Esophagus (tissue), 2 donors: ENCODE measurements around the gene PMIS2. TPM values are rescaled to one million over a fixed set of nuclear protein-coding genes. Genes with fewer than 3 reads are reported as not detected.
"Not testable (repeated sequence)": the region's sequence is repeated elsewhere in the genome, so short reads cannot be mapped to it uniquely, and the experiment has no call there.

Experiments used
- H3K27ac ChIP-seq, 2 donors: one replicate each; pipeline ENCODE4 v1.5.1; 2013; ENCODE audit warnings: low read depth in 2 of 2, mild to moderate bottlenecking in 2 of 2, inconsistent platforms in 1 of 2, low read length in 1 of 2, moderate library complexity in 1 of 2
- H3K27me3 ChIP-seq, 2 donors: one replicate each; pipeline ENCODE4 v1.6.1; 2013; ENCODE audit warnings: low read length in 2 of 2, control low read depth in 1 of 2, mild to moderate bottlenecking in 1 of 2; ENCODE audit not compliant: insufficient read depth in 2 of 2, control insufficient read depth in 1 of 2
- H3K36me3 ChIP-seq, 2 donors: one replicate each; pipeline ENCODE4 v1.6.1; 2013; ENCODE audit warnings: low read length in 1 of 2; ENCODE audit not compliant: control insufficient read depth in 2 of 2, insufficient read depth in 2 of 2
- H3K4me1 ChIP-seq, 2 donors: one replicate each; pipeline ENCODE4 v1.6.1; 2013; ENCODE audit warnings: low read length in 1 of 2; ENCODE audit not compliant: control insufficient read depth in 2 of 2, insufficient read depth in 2 of 2
- H3K4me3 ChIP-seq, 2 donors: one replicate each; pipeline ENCODE4 v1.5.1; 2013; ENCODE audit warnings: low read length in 2 of 2, mild to moderate bottlenecking in 2 of 2, low read depth in 1 of 2, moderate library complexity in 1 of 2
- H3K9me3 ChIP-seq, 2 donors: one replicate each; pipeline ENCODE4 v1.6.1; 2013; ENCODE audit warnings: mild to moderate bottlenecking in 2 of 2, low read depth in 1 of 2, low read length in 1 of 2, moderate library complexity in 1 of 2; ENCODE audit not compliant: control insufficient read depth in 2 of 2, insufficient read depth in 1 of 2
- WGBS, 2 donors: extraction: QIAGEN DNeasy Blood & Tissue Kit; methylation state at CpG; one replicate each; pipeline ENCODE4 v1.1.7; 2013; 5-methylcytosine and 5-hydroxymethylcytosine counted together
- polyA plus RNA-seq, 2 donors: library from polyadenylated mRNA; stranded (reverse); fragments of 200-250 nt; gene quantifications; one replicate each; pipeline ENCODE4 v1.2.3, GENCODE V29; 2013
- donor health status: healthy with polysubstance abuse.
- donor health status: Bipolar disorder and iron deficiency.

Gene PMIS2
- polyA plus RNA-seq, 2 donors = not detected

DNA sequence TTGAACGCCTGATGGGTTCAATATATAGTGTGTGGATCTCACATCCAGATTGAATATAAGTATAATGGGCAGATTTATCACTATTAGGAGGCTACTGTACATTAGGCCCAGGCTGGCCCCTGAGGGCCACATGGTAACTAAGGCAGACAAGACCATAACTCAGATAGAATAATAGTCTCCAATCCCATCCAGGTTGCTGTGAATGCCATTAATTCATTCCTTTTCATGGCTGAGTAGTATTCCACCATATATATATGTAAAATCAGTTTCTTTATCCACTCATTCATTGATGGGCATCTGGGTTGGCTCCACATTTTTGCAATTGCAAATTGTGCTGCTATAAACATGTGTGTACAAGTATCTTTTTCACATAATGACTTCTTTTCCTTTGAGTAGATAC is 8.1 kb upstream of the PMIS2 start:
- WGBS, 2 donors = 84 to 88% methylated on average over 1 of the region's 1 CpG
- Histone ChIP-seq H3K9me3 (peaks cover 0 to 14% of the 10 kb centered on the region in 2 donors), H3K36me3 (no peaks in the 10 kb centered on the region), H3K4me1 (no peaks in the 10 kb centered on the region), H3K27ac (no peak overlapping the region), H3K4me3 (no peak overlapping the region), H3K27me3 (no peaks in the 10 kb centered on the region)

DNA sequence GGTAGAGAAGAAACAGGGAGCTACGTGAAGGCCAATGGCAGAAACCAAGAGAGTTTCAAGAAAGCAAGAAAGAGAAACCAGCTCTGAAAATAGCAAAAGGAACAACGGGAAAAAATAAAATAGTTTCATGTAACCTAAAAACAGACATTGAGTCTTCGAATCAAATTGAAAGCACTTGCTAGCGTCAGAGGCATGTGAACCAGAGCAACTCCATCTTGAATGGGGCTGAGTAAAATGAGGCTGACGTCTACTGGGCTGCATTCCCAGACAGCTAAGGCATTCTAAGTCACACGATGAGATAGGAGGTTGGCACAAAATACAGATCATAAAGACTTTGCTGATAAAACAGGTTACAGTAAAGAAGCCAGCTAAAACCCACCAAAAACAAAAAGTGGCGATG is 7.3 kb upstream of the PMIS2 start:
- Histone ChIP-seq H3K9me3 (peaks cover 0 to 14% of the 10 kb centered on the region in 2 donors), H3K27ac (no peak overlapping the region), H3K36me3 (no peaks in the 10 kb centered on the region), H3K4me1 (no peaks in the 10 kb centered on the region), H3K4me3 (no peak overlapping the region), H3K27me3 (no peaks in the 10 kb centered on the region)
- 60 to 74% methylated on average over 7 of the region's 7 CpGs for whole genome bisulfite sequencing, 2 donors

DNA sequence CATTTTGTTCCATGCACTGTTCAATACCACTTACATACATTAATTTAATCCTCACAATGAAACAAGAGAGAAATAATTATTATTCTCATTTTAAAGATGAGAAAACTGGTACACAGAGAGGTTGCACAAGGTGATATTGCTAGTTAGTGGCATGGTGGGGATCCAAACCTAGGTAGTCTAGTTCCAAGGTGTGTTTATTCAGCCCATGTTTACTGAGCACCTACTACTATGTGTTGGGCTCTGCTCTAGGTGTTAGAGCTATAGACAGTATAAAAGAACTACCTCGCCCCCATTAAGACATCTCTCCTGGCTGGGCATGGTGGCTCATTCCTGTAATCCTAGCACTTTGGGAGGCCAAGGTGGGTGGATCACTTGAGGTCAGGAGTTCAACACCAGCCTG is 3.2 kb upstream of the PMIS2 start:
- Histone ChIP-seq H3K4me1 (no peaks in the 10 kb centered on the region), H3K27ac (no peak overlapping the region), H3K4me3 (no peak overlapping the region), H3K36me3 (no peaks in the 10 kb centered on the region), H3K27me3 (no peaks in the 10 kb centered on the region), H3K9me3 (no peaks in the 10 kb centered on the region)
- WGBS, 2 donors = 71 to 93% methylated on average over 1 of the region's 1 CpG

DNA sequence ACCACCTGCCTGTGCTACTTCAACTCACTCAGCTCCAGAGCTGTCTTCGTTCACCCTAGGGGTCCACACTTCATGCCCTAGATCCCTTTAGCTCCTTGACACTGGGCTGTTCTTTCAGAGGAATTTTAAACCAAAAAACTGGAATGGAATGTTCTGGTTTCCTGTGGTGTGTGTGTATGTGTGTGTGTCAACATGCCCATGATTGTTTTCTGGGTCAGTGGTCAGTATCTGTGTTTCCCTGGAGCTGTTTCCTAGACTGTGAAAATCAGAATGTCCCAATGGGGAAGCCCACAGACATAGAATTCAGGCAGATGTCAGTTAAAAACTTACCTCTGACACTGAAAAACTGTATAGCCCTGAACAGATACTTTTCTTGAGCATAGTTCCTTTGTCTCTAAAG is 1.3 kb downstream of the PMIS2 start:
- H3K27me3 ChIP-seq = no peaks in the 10 kb centered on the region
- H3K4me1 ChIP-seq = no peaks in the 10 kb centered on the region
- no peak overlapping the region for H3K27ac ChIP-seq
- no peaks in the 10 kb centered on the region for H3K36me3 ChIP-seq
- no peaks in the 10 kb centered on the region for H3K9me3 ChIP-seq
- no peak overlapping the region for H3K4me3 ChIP-seq
- 31 to 37% methylated on average over 1 of the region's 1 CpG for WGBS, 2 donors

DNA sequence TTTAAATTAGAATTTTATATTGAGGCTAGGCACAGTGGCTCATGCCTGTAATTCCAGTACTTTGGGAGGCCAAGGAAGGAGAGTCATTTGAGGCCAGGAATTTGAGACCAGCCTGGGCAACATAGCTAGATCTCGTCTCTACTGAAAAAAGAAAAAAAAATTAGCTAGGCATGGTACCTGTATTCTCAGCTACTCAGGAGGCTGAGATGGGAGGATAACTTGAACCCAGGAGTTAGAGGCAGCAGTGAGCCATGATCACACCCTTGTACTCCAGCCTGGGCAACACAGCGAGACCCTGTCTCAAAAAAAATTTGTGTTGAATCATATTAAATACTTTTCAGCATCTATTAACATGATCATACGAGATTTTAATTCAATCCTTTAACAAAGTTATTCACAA is 4.9 kb downstream of the PMIS2 start:
- 78 to 79% methylated on average over 3 of the region's 3 CpGs for WGBS, 2 donors
- Histone ChIP-seq H3K36me3 (no peaks in the 10 kb centered on the region), H3K4me3 (no peak overlapping the region), H3K27ac (no peak overlapping the region), H3K9me3 (no peaks in the 10 kb centered on the region), H3K4me1 (no peaks in the 10 kb centered on the region), H3K27me3 (no peaks in the 10 kb centered on the region)

DNA sequence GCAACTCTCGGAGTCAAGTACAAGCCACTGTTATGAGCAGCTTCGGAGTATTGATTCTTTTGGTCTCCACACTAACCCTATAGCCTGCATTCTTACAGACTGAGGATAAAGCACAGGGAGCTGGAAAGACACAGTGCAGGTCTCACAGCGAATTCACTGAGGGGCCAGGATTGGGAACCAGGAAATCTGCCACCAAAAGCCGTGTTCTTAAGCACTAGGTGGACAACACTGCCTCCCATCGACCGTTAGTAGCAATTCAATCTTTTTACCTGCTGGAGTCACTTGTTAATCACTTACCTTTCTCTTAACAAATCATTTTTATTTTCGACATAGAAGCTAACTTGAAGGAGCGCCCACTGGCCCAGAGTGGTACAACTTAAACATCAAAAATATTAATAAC is 6.3 kb downstream of the PMIS2 start:
- WGBS, 2 donors = 20 to 28% methylated on average over 8 of the region's 8 CpGs
- no peaks in the 10 kb centered on the region for H3K9me3 ChIP-seq

DNA sequence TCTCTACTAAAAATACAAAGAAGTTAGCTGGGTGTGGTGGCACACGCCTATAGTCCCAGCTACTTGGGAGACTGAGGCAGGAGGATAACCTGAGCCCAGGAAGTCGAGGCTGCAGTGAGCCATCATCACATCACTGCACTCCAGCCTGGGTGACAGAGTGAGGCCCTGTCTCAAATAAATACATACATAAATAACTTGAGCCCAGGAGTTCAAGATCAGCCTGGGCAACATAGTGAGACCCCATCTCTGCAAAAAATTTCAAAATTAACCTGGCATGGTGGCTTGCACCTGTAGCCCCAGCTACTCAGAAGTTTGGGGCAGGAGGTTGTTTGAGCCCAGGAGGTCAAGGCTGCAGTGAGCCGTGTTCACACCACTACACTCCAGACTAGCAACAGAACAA is 9.1 kb downstream of the PMIS2 start:
- not testable (repeated sequence) for H3K36me3 ChIP-seq, H3K27me3 ChIP-seq, H3K4me3 ChIP-seq, H3K27ac ChIP-seq, H3K9me3 ChIP-seq, H3K4me1 ChIP-seq
- 65 to 79% methylated on average over 3 of the region's 3 CpGs for WGBS, 2 donors

More for the DNA sequence above, 6.3 kb downstream of the PMIS2 start:
- Histone ChIP-seq H3K4me1 (no peaks in the 10 kb centered on the region), H3K4me3 (no peak overlapping the region), H3K27ac (no peak overlapping the region), H3K36me3 (no peaks in the 10 kb centered on the region), H3K27me3 (no peaks in the 10 kb centered on the region)

DNA sequence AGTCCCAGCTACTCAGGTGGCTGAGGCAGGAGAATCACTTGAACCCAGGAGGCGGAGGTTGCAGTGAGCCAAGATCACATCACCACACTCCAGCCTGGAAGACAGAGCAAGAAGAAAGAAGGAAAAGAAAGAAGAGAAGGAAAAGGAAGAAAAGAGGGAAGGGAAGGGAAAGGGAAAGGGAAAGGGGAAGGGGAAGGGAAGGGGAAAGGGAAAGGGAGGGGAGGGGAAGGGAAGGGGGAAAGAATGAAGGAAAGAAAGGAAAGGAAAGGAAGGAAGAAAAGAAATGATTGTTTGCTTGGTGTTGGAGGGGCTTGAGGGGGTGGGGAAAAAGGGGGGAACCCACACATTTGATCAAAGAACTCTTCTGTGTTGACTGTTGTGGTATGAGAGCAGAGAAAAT is 10.0 kb downstream of the PMIS2 start:
- WGBS, 2 donors = 96 to 100% methylated on average over 1 of the region's 1 CpG
- H3K27me3 ChIP-seq = no peaks in the 10 kb centered on the region
- no peaks in the 10 kb centered on the region for H3K9me3 ChIP-seq
- H3K36me3 ChIP-seq = no peaks in the 10 kb centered on the region
- H3K27ac ChIP-seq = no peak overlapping the region
- no peak overlapping the region for H3K4me3 ChIP-seq
- H3K4me1 ChIP-seq = no peaks in the 10 kb centered on the region

DNA sequence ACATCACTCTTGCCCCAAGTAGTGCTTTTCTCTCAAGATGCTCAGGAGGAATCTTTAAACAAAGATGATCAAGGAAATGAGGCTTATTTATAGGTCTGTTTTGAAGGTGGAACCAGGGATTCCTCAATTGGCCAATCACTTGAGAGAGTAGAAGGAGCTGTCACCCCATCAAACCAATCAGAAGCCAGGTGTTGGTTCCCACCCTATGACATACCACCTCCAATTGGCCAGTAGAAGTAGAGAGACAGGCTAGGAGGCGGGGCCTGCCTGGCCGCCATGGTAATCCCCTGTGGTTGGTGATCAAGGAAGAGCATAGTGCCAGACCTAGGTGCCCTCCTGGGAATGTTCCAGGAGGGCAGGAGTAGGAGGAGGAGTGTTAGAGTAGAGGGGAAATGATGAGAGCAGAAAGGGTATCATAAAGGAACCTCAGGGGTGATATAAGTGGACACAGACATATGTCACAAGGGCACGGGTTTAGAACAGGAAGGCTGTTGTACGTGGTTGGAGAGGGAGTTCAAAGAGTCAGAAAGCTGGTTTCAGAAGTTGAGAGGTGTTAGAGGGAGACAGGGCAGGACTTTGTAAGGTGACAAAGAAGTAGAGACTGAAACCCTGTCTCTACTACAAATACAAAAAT is 10.5 kb downstream of the PMIS2 start:
- Histone ChIP-seq H3K4me3 (no peak overlapping the region), H3K36me3 (no peaks in the 10 kb centered on the region), H3K27ac (no peak overlapping the region), H3K27me3 (no peaks in the 10 kb centered on the region), H3K9me3 (no peaks in the 10 kb centered on the region), H3K4me1 (no peaks in the 10 kb centered on the region)
- WGBS, 2 donors = 61 to 69% methylated on average over 4 of the region's 4 CpGs

DNA sequence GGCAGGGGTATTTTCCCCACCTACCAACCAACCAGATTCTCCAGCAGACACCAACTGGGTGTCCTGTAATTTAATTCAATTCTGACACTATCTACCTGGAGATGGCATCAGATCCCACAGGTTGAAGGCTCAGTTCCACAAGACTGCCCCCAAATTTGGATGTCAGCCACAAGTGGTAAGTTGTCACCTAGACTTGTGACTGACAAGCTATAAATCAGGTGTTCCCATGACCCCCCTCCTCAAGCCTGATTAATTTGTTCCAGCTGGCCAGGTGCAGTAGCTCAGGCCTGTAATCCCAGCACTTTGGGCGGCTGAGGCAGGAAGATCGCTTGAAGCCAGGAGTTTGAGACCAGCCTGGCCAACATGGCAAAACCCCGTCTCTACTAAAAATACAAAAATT is 16.0 kb downstream of the PMIS2 start:
- Histone ChIP-seq H3K36me3 (no peaks in the 10 kb centered on the region), H3K27me3 (no peaks in the 10 kb centered on the region), H3K4me1 (no peaks in the 10 kb centered on the region), H3K9me3 (no peaks in the 10 kb centered on the region), H3K4me3 (no peak overlapping the region), H3K27ac (no peak overlapping the region)
- 87 to 92% methylated on average over 3 of the region's 3 CpGs for WGBS, 2 donors
